NK-92 (cell line): ENCODE results near the gene SRGAP2C.
"Not testable (repeated sequence)": the region's sequence is repeated elsewhere in the genome, so short reads cannot be mapped to it uniquely, and the experiment has no call there.

Source experiments
- DNase-seq: peaks from one replicate; lab custom pipeline; 2025; ENCODE audit not compliant: unreplicated experiment; lab: John Stamatoyannopoulos, UW

The SRGAP2C gene

GRCh38 chr1:121278202-121278601 lies 93.4 kb downstream of the SRGAP2C start:
- not testable (repeated sequence) for DNase-seq

GRCh38 chr1:121278777-121279547 lies 94.2 kb downstream of the SRGAP2C start:
- not testable (repeated sequence) for DNase-seq

GRCh38 chr1:121279548-121279898 lies 94.7 kb downstream of the SRGAP2C start:
- DNase-seq = not testable (repeated sequence)

- DNase-seq = not testable (repeated sequence)
Observed at GRCh38 chr1:121280699-121281317, 96.0 kb downstream of the SRGAP2C start.

- DNase-seq = not testable (repeated sequence)
Observed at GRCh38 chr1:121281480-121281879, 96.7 kb downstream of the SRGAP2C start.

GRCh38 chr1:121283587-121284180 lies 98.9 kb downstream of the SRGAP2C start:
- not testable (repeated sequence) for DNase-seq

- DNase-seq = not testable (repeated sequence)
Observed at GRCh38 chr1:121292590-121292989, 107.8 kb downstream of the SRGAP2C start.

- DNase-seq = not testable (repeated sequence)
Observed at GRCh38 chr1:121293263-121294204, 108.8 kb downstream of the SRGAP2C start.

- not testable (repeated sequence) for DNase-seq
Observed at GRCh38 chr1:121294205-121294570, 109.4 kb downstream of the SRGAP2C start.

GRCh38 chr1:121296563-121296962 lies 111.8 kb downstream of the SRGAP2C start:
- not testable (repeated sequence) for DNase-seq

GRCh38 chr1:121298529-121298928 lies 113.8 kb downstream of the SRGAP2C start:
- not testable (repeated sequence) for DNase-seq

GRCh38 chr1:121299514-121300149 lies 114.9 kb downstream of the SRGAP2C start:
- not testable (repeated sequence) for DNase-seq

GRCh38 chr1:121301876-121302275 lies 117.1 kb downstream of the SRGAP2C start:
- DNase-seq = not testable (repeated sequence)

- DNase-seq = not testable (repeated sequence)
Observed at GRCh38 chr1:121307759-121308158, 123.0 kb downstream of the SRGAP2C start.

GRCh38 chr1:121315509-121315908 lies 130.7 kb downstream of the SRGAP2C start:
- DNase-seq = not testable (repeated sequence)

GRCh38 chr1:121316081-121316480 lies 131.3 kb downstream of the SRGAP2C start:
- not testable (repeated sequence) for DNase-seq

GRCh38 chr1:121317491-121318468 lies 133.0 kb downstream of the SRGAP2C start:
- DNase-seq = not testable (repeated sequence)

GRCh38 chr1:121318687-121319086 lies 133.9 kb downstream of the SRGAP2C start:
- DNase-seq = not testable (repeated sequence)

- DNase-seq = not testable (repeated sequence)
Observed at GRCh38 chr1:121321660-121322059, 136.9 kb downstream of the SRGAP2C start.
